ENCODE data around the gene EFHC1.

- TF ChIP-seq CTCF (IDR thresholded peaks at IDR 0.05; ENCODE audit: low read length): no peak
- no peak for TF ChIP-seq EZH2 (optimal IDR thresholded peaks at IDR 0.05; ENCODE audit: low read depth, low read length)
These were observed 106.5 kb downstream of the EFHC1 start for GRCh38 chr6:52526634-52527033.
